ENCODE data around the gene VPS13D. TPM values are rescaled to one million over a fixed set of nuclear protein-coding genes. Genes with fewer than 3 reads are reported as not detected.

Gene VPS13D
- total RNA-seq, 4 donors from 2014 or later, result 77.5 to 142 (median 94.4) TPM

GRCh38 chr1:12339396-12339795, 109.6 kb downstream of the VPS13D start:
- no peak for TF ChIP-seq CTCF (IDR thresholded peaks at IDR 0.05; ENCODE audit: low read depth)

- no peak for TF ChIP-seq CTCF (IDR thresholded peaks at IDR 0.05; ENCODE audit: low read depth)
Measured at GRCh38 chr1:12339811-12340543, 110.1 kb downstream of the VPS13D start.

- no peak for TF ChIP-seq CTCF (IDR thresholded peaks at IDR 0.05; ENCODE audit: low read depth)
Measured at GRCh38 chr1:12340544-12340930, 110.7 kb downstream of the VPS13D start.

GRCh38 chr1:12341667-12342066, 111.8 kb downstream of the VPS13D start:
- no peak for TF ChIP-seq CTCF (IDR thresholded peaks at IDR 0.05; ENCODE audit: low read depth)

GRCh38 chr1:12342401-12343003, 112.7 kb downstream of the VPS13D start:
- no peak for TF ChIP-seq CTCF (IDR thresholded peaks at IDR 0.05; ENCODE audit: low read depth)

- no peak for TF ChIP-seq CTCF (IDR thresholded peaks at IDR 0.05; ENCODE audit: low read depth)
Measured at GRCh38 chr1:12343823-12344487, 114.1 kb downstream of the VPS13D start.

All from subcutaneous adipose tissue (tissue), 4 donors.